PC-3 (cell line): ENCODE data around the gene RSPRY1. TPM values are rescaled to one million over a fixed set of nuclear protein-coding genes. Genes with fewer than 3 reads are reported as not detected.

Experiments used
- ATAC-seq: fragments of 200-7000 bp; cut with Tn5 transposase; 2 replicates; pipeline ENCODE4 v1.9.1; 2020; ENCODE audit warnings: mild to moderate bottlenecking, moderate library complexity
- BruUV-seq: library from RNA; stranded (reverse); fragments of 400-500 nt; replicated peaks from 2 replicates; lab custom pipeline; 2021; lab: Mats Ljungman, UMichigan
- CTCF ChIA-PET: fragments of 300-600 bp; sonication (Branson Sonifier 250); formaldehyde crosslinking; loops from one replicate; lab custom pipeline; 2022; ENCODE audit warnings: antibody characterized with exemption; lab: Charles Lee
- POLR2A ChIA-PET: fragments of 300-600 bp; sonication (Branson Sonifier 250); formaldehyde crosslinking; loops from one replicate; lab custom pipeline; 2022; ENCODE audit warnings: antibody characterized with exemption; ENCODE audit not compliant: unreplicated experiment; lab: Charles Lee
- DNase-seq: peaks from one replicate; pipeline ENCODE4 v3.0.0-alpha.2; 2015
- H2AFZ ChIP-seq: fragments of 300-600 bp; sonication (generic); 2 replicates; pipeline ENCODE4 v1.6.0; 2016; ENCODE audit warnings: antibody characterized with exemption, low read length
- H3F3A ChIP-seq: fragments of 300-600 bp; sonication (generic); one replicate; pipeline ENCODE4 v1.6.0; 2017; ENCODE audit warnings: antibody characterized with exemption, low read length, control low read depth, mild to moderate bottlenecking; ENCODE audit not compliant: unreplicated experiment
- H3K27ac ChIP-seq: fragments of 300-600 bp; sonication (generic); 2 replicates; pipeline ENCODE4 v1.5.1; 2016; ENCODE audit warnings: mild to moderate bottlenecking, low read length
- H3K27me3 ChIP-seq: fragments of 300-600 bp; sonication (generic); 2 replicates; pipeline ENCODE4 v1.6.1; 2016; ENCODE audit warnings: low read length, mixed read lengths
- H3K36me3 ChIP-seq: fragments of 300-600 bp; sonication (generic); 2 replicates; pipeline ENCODE4 v1.6.1; 2016; ENCODE audit warnings: low read depth, mixed run types, low read length, mixed read lengths
- H3K4me1 ChIP-seq: fragments of 300-600 bp; sonication (generic); 2 replicates; pipeline ENCODE4 v1.5.1; 2016; ENCODE audit warnings: low read length; ENCODE audit not compliant: insufficient read depth
- H3K4me2 ChIP-seq: fragments of 300-600 bp; sonication (generic); 2 replicates; pipeline ENCODE4 v1.6.0; 2016; ENCODE audit warnings: low read length
- H3K4me3 ChIP-seq: fragments of 300-600 bp; sonication (generic); 2 replicates; pipeline ENCODE4 v1.5.1; 2016; ENCODE audit warnings: mild to moderate bottlenecking, low read length, mixed read lengths
- H3K79me2 ChIP-seq: fragments of 300-600 bp; sonication (generic); 2 replicates; pipeline ENCODE4 v1.6.1; 2017; ENCODE audit warnings: low read length, mixed read lengths
- H3K9ac ChIP-seq: fragments of 300-600 bp; sonication (generic); 2 replicates; pipeline ENCODE4 v1.6.0; 2016; ENCODE audit warnings: mild to moderate bottlenecking, low read length
- H3K9me2 ChIP-seq: fragments of 300-600 bp; sonication (generic); replicated peaks from 2 replicates; pipeline ENCODE4 v1.6.1; 2016; ENCODE audit warnings: mixed run types, low read length, mixed read lengths
- H3K9me3 ChIP-seq: fragments of 300-600 bp; sonication (generic); 2 replicates; pipeline ENCODE4 v1.6.1; 2016; ENCODE audit warnings: low read length, mixed read lengths
- H4K20me1 ChIP-seq: fragments of 300-600 bp; sonication (generic); 2 replicates; pipeline ENCODE4 v1.6.1; 2016; ENCODE audit warnings: low read length, mixed read lengths
- EZH2 ChIP-seq: fragments of 300-600 bp; sonication (generic); IDR thresholded peaks from one replicate; pipeline ENCODE4 v1.6.1; 2017; ENCODE audit warnings: antibody characterized with exemption, mild to moderate bottlenecking, low read length; ENCODE audit not compliant: unreplicated experiment
- EZH2phosphoT487 ChIP-seq: fragments of 300-600 bp; sonication (generic); IDR thresholded peaks from 2 replicates; pipeline ENCODE4 v1.6.1; 2018; ENCODE audit warnings: mild to moderate bottlenecking, antibody characterized with exemption, low read length, borderline replicate concordance
- intact Hi-C: fragments of 100-400 bp; cut with micrococcal nuclease; formaldehyde crosslinking; loops from 2 replicates; pipeline ENCODE4 v1.9.0; 2023
- total RNA-seq: library from RNA; depleted of rRNA; stranded (reverse); fragments of >200 nt; gene quantifications from 2 replicates; pipeline ENCODE4 v1.2.3, GENCODE V29; 2014
- TF ChIP-seq, protein P1 (sequence below): fragments of 300-600 bp; sonication (generic); conservative IDR thresholded peaks from 2 replicates; pipeline ENCODE4 v1.5.1; 2017; ENCODE audit warnings: antibody characterized with exemption, low read depth, mild to moderate bottlenecking, low read length

RSPRY1 gene
- total RNA-seq, 1 experiment from 2014 or later, result 17.5 TPM

DNA sequence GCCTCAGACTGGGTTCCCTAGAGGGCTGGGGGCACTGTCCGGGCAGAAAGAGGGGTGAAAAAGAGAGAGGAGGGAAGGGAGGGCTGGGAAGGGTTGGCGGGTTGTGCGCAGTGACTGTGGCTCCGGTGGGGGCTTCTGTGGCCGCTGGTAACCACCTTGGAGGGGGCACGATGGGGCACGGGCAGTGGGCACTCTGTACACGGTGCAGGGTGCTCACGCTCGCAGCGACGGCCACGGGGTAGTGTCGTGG lies 97.8 kb downstream of the RSPRY1 start:
- no peak for ATAC-seq
- intact Hi-C loops, result no loop called here
- Histone ChIP-seq H2AFZ (no peak overlapping the region), H4K20me1 (no peaks in the 10 kb centered on the region), H3K4me2 (peak overlapping the region; percentile 83; the same call in 1 of the 2 replicates), H3K79me2 (no peaks in the 10 kb centered on the region), H3K9me3 (no peaks in the 10 kb centered on the region), H3K9ac (no peak overlapping the region), H3F3A (no peaks in the 10 kb centered on the region), H3K9me2 (no peaks in the 10 kb centered on the region), H3K27ac (no peak overlapping the region), H3K4me1 (peaks cover 13% of the 10 kb centered on the region), H3K4me3 (no peak overlapping the region), H3K36me3 (no peaks in the 10 kb centered on the region), H3K27me3 (no peaks in the 10 kb centered on the region)
- ChIA-PET CTCF (no interaction called here), POLR2A (no interaction called here)
- TF ChIP-seq, protein P1, sequence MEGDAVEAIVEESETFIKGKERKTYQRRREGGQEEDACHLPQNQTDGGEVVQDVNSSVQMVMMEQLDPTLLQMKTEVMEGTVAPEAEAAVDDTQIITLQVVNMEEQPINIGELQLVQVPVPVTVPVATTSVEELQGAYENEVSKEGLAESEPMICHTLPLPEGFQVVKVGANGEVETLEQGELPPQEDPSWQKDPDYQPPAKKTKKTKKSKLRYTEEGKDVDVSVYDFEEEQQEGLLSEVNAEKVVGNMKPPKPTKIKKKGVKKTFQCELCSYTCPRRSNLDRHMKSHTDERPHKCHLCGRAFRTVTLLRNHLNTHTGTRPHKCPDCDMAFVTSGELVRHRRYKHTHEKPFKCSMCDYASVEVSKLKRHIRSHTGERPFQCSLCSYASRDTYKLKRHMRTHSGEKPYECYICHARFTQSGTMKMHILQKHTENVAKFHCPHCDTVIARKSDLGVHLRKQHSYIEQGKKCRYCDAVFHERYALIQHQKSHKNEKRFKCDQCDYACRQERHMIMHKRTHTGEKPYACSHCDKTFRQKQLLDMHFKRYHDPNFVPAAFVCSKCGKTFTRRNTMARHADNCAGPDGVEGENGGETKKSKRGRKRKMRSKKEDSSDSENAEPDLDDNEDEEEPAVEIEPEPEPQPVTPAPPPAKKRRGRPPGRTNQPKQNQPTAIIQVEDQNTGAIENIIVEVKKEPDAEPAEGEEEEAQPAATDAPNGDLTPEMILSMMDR, result no peak
- TF ChIP-seq EZH2 (no peak), EZH2phosphoT487 (no peak)
- BruUV-seq, result no TSS peak
- no peak for DNase-seq

DNA sequence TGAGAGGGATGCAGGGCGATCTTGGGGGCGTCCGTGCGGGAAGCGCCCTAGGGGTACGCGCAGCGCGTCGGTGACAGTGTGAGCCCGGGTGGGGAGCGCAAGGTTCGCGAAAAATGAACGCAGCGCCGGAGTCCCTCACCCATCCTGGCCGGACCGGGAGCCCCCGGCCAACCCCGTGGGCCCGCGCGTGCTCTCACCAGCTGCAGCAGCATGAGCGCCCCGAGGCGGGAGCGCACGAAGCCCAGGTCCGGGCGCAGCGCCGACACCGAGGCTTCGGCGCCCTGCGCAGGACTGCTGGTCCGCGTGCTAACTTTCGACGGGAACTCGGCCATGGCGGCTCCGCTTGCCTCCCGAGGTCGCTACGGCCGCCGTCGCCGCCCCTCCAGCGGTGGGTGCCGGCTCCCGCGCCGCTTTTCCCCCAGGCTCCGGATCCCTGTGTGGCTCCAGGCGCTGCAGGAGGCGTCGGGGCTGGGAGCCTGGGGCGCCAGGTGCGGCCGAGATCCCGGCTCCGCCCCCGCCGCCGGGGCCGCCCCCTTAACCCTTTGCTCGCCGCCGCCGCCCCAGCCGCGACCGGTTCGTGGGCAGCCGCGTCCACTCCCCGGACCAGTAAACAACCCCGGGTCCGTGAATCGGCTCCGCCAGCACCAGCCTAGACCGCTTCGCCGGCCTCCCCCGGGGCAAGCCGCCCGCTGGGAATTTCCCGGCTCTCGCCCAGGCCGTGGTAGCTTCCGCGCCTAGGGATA lies 98.3 kb downstream of the RSPRY1 start, which contains the start of gene PLLP:
Gene PLLP, minus strand, starts transcription at position 464 of the 743 bp plus-strand sequence. Its CDS starts 132 bp downstream, at position 332.
- no peak within 1 kb of the TSS for H3K9ac ChIP-seq
- no peaks in the 10 kb centered on the region for H3K9me3 ChIP-seq
- H3K4me2 ChIP-seq, result peak within 1 kb of the TSS; percentile 83
- H3K27me3 ChIP-seq, result no peaks in the 10 kb centered on the region
- intact Hi-C loops, result no loop called here
- no peaks in the 10 kb centered on the region for H3K9me2 ChIP-seq
- H3K4me1 ChIP-seq, result peaks cover 12% of the 10 kb centered on the region
- ChIA-PET CTCF (no interaction called here), POLR2A (no interaction called here)
- peak within 1 kb of the TSS; percentile 87 for H2AFZ ChIP-seq
- no peaks in the 10 kb centered on the region for H3F3A ChIP-seq
- no peak within 1 kb of the TSS for H3K27ac ChIP-seq
- H4K20me1 ChIP-seq, result no peaks in the 10 kb centered on the region
- ATAC-seq (peak; percentile 58), DNase-seq (peak; percentile 30)
- no peaks in the 10 kb centered on the region for H3K36me3 ChIP-seq
- H3K4me3 ChIP-seq, result peak within 1 kb of the TSS; percentile 72
- no TSS peak for BruUV-seq
- TF ChIP-seq EZH2phosphoT487 (no peak), EZH2 (no peak)
- TF ChIP-seq, protein P1, result no peak
- H3K79me2 ChIP-seq, result no peaks in the 10 kb centered on the region

DNA sequence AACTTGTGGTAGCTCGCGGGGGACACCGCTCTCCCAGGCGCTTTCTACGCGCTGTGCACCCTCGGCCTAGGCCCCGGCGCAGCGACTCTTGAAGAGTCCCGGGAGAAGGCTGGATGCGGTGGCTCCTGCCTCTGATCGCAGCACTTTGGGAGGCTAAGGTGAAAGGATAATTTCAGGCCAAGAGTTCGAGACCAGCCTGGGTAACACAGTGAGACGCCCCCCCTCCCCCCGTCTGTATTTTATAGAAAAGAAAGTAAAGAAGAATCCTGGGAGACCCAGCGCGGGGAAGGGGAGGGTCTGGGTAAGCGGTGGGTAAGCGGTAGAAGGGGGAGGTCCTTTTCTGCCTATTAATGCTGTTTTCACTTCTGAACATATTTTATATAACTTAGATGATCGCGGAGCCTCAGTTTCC lies 98.8 kb downstream of the RSPRY1 start:
- intact Hi-C loops, result no loop called here
- Histone ChIP-seq H3K9me2 (no peaks in the 10 kb centered on the region), H3K36me3 (no peaks in the 10 kb centered on the region), H3K27ac (no peak overlapping the region), H4K20me1 (no peaks in the 10 kb centered on the region), H3F3A (no peaks in the 10 kb centered on the region), H3K4me2 (peak overlapping the region; percentile 83), H2AFZ (peak overlapping the region; percentile 87), H3K79me2 (no peaks in the 10 kb centered on the region), H3K9ac (no peak overlapping the region), H3K9me3 (no peaks in the 10 kb centered on the region), H3K27me3 (no peaks in the 10 kb centered on the region), H3K4me1 (peaks cover 7% of the 10 kb centered on the region), H3K4me3 (peak overlapping the region; percentile 72)
- no peak for TF ChIP-seq EZH2phosphoT487
- TF ChIP-seq, protein P1, result no peak
- TF ChIP-seq EZH2, result no peak
- no peak for DNase-seq
- ATAC-seq, result no peak
- ChIA-PET CTCF (no interaction called here), POLR2A (no interaction called here)
- BruUV-seq, result no TSS peak
